Endothelial cell of umbilical vein (primary cell): ENCODE measurements around the gene DUSP8. TPM values are rescaled to one million over a fixed set of nuclear protein-coding genes. Genes with fewer than 3 reads are reported as not detected.

ENCODE experiments used
- BruUV-seq: library from RNA; stranded (reverse); fragments of 400-500 nt; replicated peaks from 2 replicates; lab custom pipeline; 2021; lab: Mats Ljungman, UMichigan
- CTCF ChIA-PET: fragments of 300-600, 350-600 bp; sonication (Branson Sonifier 250); formaldehyde crosslinking; loops from one replicate; lab custom pipeline; 2021; ENCODE audit warnings: antibody characterized with exemption, inconsistent platforms; lab: Charles Lee
- POLR2A ChIA-PET: fragments of 300-600, 350-600 bp; sonication (Branson Sonifier 250); formaldehyde crosslinking; loops from one replicate; lab custom pipeline; 2021; ENCODE audit warnings: antibody characterized with exemption, inconsistent platforms; lab: Charles Lee
- DNase-seq: peaks from one replicate; pipeline ENCODE4 v3.0.0-alpha.2; 2011; ENCODE audit warnings: low read depth, low spot score
- FAIRE-seq: peaks from 2 replicates; lab custom pipeline; 2011; peaks lifted over from hg19 to GRCh38; lab: Jason Lieb, UNC
- H2AFZ ChIP-seq: 2 replicates; pipeline ENCODE4 v1.6.0; 2012; ENCODE audit warnings: low read depth, low read length, control low read depth, inconsistent platforms
- H3K27ac ChIP-seq: 2 replicates; pipeline ENCODE4 v1.5.1; 2011; ENCODE audit warnings: low read depth, mild to moderate bottlenecking, control low read depth, low read length, moderate library complexity; ENCODE audit not compliant: insufficient read depth
- H3K27me3 ChIP-seq, 2 experiments: 2 replicates each; pipeline versions ENCODE4 v1.6.0 to v1.6.1; 2011; ENCODE audit warnings: low read length in 2 of 2, mixed read lengths in 1 of 2; ENCODE audit not compliant: control insufficient read depth in 2 of 2, insufficient read depth in 2 of 2
- H3K36me3 ChIP-seq, 2 experiments: 2 replicates in 1 of 2; 3 replicates in 1 of 2; pipeline ENCODE4 v1.5.1; 2011; ENCODE audit warnings: low read length in 2 of 2, mild to moderate bottlenecking in 1 of 2, moderate library complexity in 1 of 2; ENCODE audit not compliant: control insufficient read depth in 2 of 2, insufficient read depth in 2 of 2; ENCODE audit errors: extremely low read depth in 1 of 2
- H3K4me1 ChIP-seq: 3 replicates; pipeline ENCODE4 v1.5.1; 2011; ENCODE audit warnings: mild to moderate bottlenecking, low read length; ENCODE audit not compliant: control insufficient read depth, insufficient read depth; ENCODE audit errors: extremely low read depth
- H3K4me2 ChIP-seq: 2 replicates; pipeline ENCODE4 v1.6.1; 2011; ENCODE audit warnings: low read length, control low read depth, mixed read lengths; ENCODE audit not compliant: insufficient read depth
- H3K4me3 ChIP-seq, 3 experiments: fragments of 200-600 bp in 1 of 3; sonication (generic), shearing (Covaris generic) in 1 of 3; replicated peaks in 1 of 3; 2 replicates each; pipeline ENCODE4 v1.5.1; 2011 to 2016; ENCODE audit warnings: control low read depth in 3 of 3, low read length in 3 of 3, mild to moderate bottlenecking in 2 of 3, inconsistent platforms in 1 of 3, low read depth in 1 of 3, moderate library complexity in 1 of 3; ENCODE audit not compliant: insufficient read depth in 1 of 3
- H3K79me2 ChIP-seq: 2 replicates; pipeline ENCODE4 v1.6.0; 2012; ENCODE audit warnings: low read length, inconsistent platforms; ENCODE audit not compliant: control insufficient read depth, insufficient read depth
- H3K9ac ChIP-seq: replicated peaks from 2 replicates; pipeline ENCODE3; 2011; ENCODE audit warnings: low read length, control low read depth; ENCODE audit not compliant: insufficient read depth; ENCODE audit errors: extremely low read depth
- H3K9me1 ChIP-seq: replicated peaks from 3 replicates; pipeline ENCODE4 v1.6.0; 2011; ENCODE audit warnings: mild to moderate bottlenecking, low read length; ENCODE audit not compliant: control insufficient read depth, insufficient read depth; ENCODE audit errors: extremely low read depth
- H3K9me3 ChIP-seq: replicated peaks from 2 replicates; pipeline ENCODE4 v1.5.1; 2012; ENCODE audit warnings: low read length, inconsistent platforms; ENCODE audit not compliant: control insufficient read depth, insufficient read depth
- H4K20me1 ChIP-seq: replicated peaks from 2 replicates; pipeline ENCODE3; 2011; ENCODE audit warnings: mild to moderate bottlenecking, low read length; ENCODE audit not compliant: control insufficient read depth, insufficient read depth; ENCODE audit errors: extremely low read depth
- CTCF ChIP-seq, 2 donors: IDR thresholded peaks; 1 replicate in 1 of 2; 2 replicates in 1 of 2; pipeline ENCODE4 v1.5.1; 2011; ENCODE audit warnings: low read length in 2 of 2, mild to moderate bottlenecking in 2 of 2, moderate library complexity in 2 of 2, control low read depth in 1 of 2, inconsistent platforms in 1 of 2, low read depth in 1 of 2; ENCODE audit not compliant: insufficient read depth in 1 of 2; ENCODE audit errors: extremely low read depth in 1 of 2
- EZH2 ChIP-seq: IDR thresholded peaks from 2 replicates; pipeline ENCODE4 v1.6.1; 2012; ENCODE audit warnings: borderline replicate concordance, low read depth, mild to moderate bottlenecking, moderate library complexity, low read length, inconsistent platforms; ENCODE audit not compliant: severe bottlenecking
- FOS ChIP-seq: IDR thresholded peaks from 2 replicates; pipeline ENCODE4 v1.6.1; 2011; ENCODE audit warnings: mild to moderate bottlenecking, low read length, moderate library complexity, borderline replicate concordance; ENCODE audit not compliant: insufficient read depth
- GATA2 ChIP-seq: IDR thresholded peaks from 2 replicates; pipeline ENCODE4 v1.7.0; 2011; ENCODE audit warnings: low read depth, mild to moderate bottlenecking, moderate library complexity, mixed read lengths, low read length; ENCODE audit not compliant: insufficient read length, insufficient read depth
- JUN ChIP-seq: IDR thresholded peaks from 2 replicates; pipeline ENCODE4 v1.6.1; 2011; ENCODE audit warnings: borderline replicate concordance, low read depth; ENCODE audit not compliant: insufficient read length, insufficient read depth
- MAX ChIP-seq: IDR thresholded peaks from 2 replicates; pipeline ENCODE4 v1.6.1; 2011; ENCODE audit not compliant: insufficient read depth, insufficient read length
- MYC ChIP-seq: IDR thresholded peaks from one replicate; pipeline ENCODE4 v1.6.1; 2011; ENCODE audit warnings: mild to moderate bottlenecking, low read depth, low read length
- POLR2A ChIP-seq: IDR thresholded peaks from 2 replicates; pipeline ENCODE4 v1.6.1; 2012; ENCODE audit warnings: low read depth, mild to moderate bottlenecking, control low read depth, low read length
- POLR2AphosphoS5 ChIP-seq: IDR thresholded peaks from 2 replicates; pipeline ENCODE4 v1.6.1; 2012; ENCODE audit warnings: low read depth, mild to moderate bottlenecking, control low read depth, low read length, moderate library complexity; ENCODE audit not compliant: insufficient read depth
- dilution Hi-C: fragments of 300-500 bp; cut with MboI; formaldehyde crosslinking; loops from one replicate; pipeline ENCODE4 v1.15.0; 2019; ENCODE audit warnings: low sequenced_read_pairs; ENCODE audit not compliant: extremely low pct_ligation_motif_present
- intact Hi-C: fragments of 100-400 bp; cut with micrococcal nuclease; formaldehyde crosslinking; loops from one replicate; pipeline ENCODE4 v1.10.0; 2022
- polyA plus RNA-seq, 4 experiments: library from polyadenylated mRNA; depleted of rRNA in 3 of 4; stranded (reverse) in 3 of 4; unstranded in 1 of 4; fragments of >200 nt; gene quantifications; 2 replicates each; pipeline versions ENCODE4 v1.2.1 to v1.2.3, GENCODE V29; 2011 to 2012; ENCODE audit warnings: missing spikeins in 1 of 4
- total RNA-seq: library from RNA; stranded (reverse); gene quantifications from 2 replicates; pipeline ENCODE4 v1.2.3, GENCODE V29; 2021

DUSP8 gene
- total and polyA plus RNA-seq, 2 donors (not counting 3 experiments of a cell fraction or from before 2014, with no cell fraction given): 4.6 to 5.9 TPM

- dilution Hi-C loops: no loop called here
- H3K4me2 ChIP-seq: no peak overlapping the region
- H3K27me3 ChIP-seq: peaks cover 10 to 16% of the 10 kb centered on the region in 2 experiments
- H3K9me3 ChIP-seq: no peaks in the 10 kb centered on the region
- H3K36me3 ChIP-seq: no peaks in the 10 kb centered on the region
- no peak overlapping the region for H3K4me3 ChIP-seq
- DNase-seq (no peak), FAIRE-seq (no peak)
- H3K79me2 ChIP-seq: no peaks in the 10 kb centered on the region
- H3K27ac ChIP-seq: no peak overlapping the region
- H3K4me1 ChIP-seq: peaks cover 5% of the 10 kb centered on the region
- no peaks in the 10 kb centered on the region for H4K20me1 ChIP-seq
- CTCF ChIA-PET: interaction anchor here (0.7 to 1.4 kb wide), 3 partner anchors 11 to 25 kb away, joined by 3 to 6 read pairs (median 5); no protein-coding TSS in a partner anchor
- no peak overlapping the region for H3K9ac ChIP-seq
- H3K9me1 ChIP-seq: no peaks in the 10 kb centered on the region
- no peak overlapping the region for H2AFZ ChIP-seq
- POLR2A ChIA-PET: no interaction called here
- TF ChIP-seq MYC (no peak), FOS (no peak), GATA2 (no peak), MAX (no peak), JUN (no peak), POLR2AphosphoS5 (no peak), CTCF (IDR thresholded peaks at IDR 0.05; ENCODE audit: extremely low read depth in 1 of 2, insufficient read depth in 1 of 2, low read depth in 1 of 2, low read length in 2 of 2) (no peak), EZH2 (no peak), POLR2A (no peak)
- intact Hi-C loops: loop anchor here (5.0 to 10.0 kb wide), 3 partner anchors 33 to 308 kb away; partner anchors contain the start of gene TOLLIP
- BruUV-seq: no TSS peak
Measured at GRCh38 chr11:1570001-1570453, 2.0 kb downstream of the DUSP8 start.
